HG03066 (cell line): Measurements from ENCODE around the gene C10orf71.

Experiments
- ATAC-seq: cut with Tn5 transposase; IDR thresholded peaks from one replicate; pipeline ENCODE4 v1.9.1; 2021; ENCODE audit warnings: low read depth; ENCODE audit not compliant: unreplicated experiment

The C10orf71 gene

DNA sequence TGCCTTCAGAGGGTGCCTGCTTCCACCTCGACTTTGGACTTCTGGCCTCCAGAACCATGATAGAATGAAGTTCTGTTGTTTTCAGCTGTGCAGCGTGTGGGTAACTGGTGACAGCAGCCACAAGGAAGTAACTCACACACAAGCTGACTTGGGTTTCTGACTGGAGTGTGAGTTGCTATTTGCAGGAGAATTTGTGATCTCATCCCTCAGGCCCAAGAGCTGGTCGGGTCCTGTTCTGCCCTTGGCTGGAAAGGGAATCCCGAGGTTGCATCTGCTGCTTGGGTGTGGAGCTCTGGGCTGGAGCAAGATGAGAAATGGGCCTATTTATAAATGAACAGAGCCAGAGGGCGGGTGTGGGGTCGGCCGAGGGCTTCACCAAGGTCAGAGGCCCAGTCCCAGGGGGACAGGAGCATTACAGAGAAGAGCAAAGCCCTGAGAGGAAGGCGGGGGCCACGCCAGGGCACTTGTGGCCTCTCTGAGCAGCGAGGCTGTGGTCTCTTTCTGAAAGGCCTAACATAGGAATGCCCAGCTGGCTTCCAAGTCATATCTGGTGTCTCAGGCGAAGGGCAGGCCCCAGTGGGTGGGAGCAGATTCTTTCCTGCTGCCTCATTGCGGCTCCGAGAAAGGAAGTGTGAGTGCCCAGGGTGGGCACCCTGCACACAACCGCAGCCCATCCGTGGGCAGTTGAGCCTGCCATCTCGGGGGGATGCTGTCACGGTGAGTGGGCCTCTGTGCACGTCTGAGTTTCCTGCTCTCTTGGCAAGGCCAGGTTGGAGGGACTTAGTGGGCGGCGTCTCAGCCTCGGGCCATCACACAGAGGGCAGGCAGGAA, 26.5 kb upstream of the C10orf71 start:
- no peak for ATAC-seq

DNA sequence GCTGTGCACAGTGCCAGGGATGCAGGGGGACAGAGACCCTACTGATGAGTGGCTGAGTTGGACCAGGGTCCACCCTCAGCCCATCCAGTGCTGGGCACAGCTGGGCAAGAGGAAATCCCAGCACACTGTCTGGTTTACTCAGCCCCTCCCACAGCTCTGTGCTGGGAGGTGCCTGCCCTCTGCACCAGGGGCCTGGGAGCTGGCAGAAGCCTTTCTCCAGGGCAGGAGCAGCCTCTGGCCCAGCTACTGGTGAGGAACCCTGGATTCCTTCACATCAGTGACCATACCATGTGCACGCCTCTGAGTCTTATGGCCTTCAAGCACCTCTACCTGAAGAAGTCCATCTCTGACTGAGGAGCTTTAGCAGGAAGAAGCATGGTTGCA, 25.9 kb upstream of the C10orf71 start:
- no peak for ATAC-seq

DNA sequence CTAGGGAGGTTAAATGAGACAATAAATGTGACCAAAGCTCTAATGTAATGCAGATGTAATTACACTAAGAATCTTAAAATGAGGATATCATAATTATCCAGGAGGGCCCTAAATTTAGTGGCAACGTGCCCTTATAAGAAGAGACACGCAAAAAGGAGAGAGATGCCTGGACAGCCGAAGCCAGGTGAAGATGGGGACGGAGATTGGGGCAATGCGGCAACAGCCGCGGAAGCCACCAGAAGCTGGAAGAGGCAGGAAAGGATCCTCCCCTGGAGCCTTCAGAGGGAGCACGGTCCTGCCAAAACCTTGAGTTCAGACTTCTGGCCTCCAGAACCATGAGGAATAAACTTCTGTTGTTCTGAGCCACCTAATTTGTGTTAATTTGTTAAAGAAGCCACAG, 25.3 kb upstream of the C10orf71 start:
- no peak for ATAC-seq

DNA sequence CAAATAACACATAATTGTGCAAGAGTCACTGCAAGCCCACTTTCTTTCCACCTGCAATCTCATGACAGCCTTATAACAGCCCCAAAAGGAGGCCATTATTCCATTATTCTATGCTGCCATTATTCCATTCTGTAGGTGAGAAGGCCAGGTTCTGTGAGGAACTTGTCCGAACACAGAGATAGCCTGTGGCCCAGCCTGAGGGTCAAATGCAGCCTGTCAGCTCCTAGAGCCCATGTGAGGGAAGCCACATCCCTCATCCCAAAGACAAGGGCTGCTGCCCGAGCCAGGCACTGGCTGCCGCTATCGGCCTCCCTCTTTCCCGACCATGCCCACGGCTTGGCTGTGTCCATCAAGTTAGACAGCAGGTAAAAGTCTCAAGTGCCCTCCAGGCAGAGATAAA, 24.1 kb upstream of the C10orf71 start:
- no peak for ATAC-seq

DNA sequence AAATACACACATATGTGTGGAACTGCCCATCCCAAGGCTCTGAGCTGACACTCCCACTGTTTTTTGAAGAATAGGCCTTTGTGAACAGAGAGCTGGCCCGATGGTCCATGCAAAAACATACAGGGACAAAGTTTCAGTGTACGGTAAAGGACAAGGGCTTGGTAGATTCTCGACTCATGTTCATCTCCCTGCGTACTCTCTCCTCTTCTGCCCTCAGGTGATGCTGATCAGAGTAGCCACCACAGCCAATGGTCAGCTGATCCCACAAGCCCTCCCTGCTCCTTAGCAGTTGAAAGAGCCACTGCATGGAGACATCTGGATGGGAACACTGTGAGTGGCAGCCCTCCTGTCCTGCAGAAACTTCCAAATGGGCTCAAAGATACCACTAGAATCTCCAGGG, 23.1 kb upstream of the C10orf71 start:
- ATAC-seq: no peak

DNA sequence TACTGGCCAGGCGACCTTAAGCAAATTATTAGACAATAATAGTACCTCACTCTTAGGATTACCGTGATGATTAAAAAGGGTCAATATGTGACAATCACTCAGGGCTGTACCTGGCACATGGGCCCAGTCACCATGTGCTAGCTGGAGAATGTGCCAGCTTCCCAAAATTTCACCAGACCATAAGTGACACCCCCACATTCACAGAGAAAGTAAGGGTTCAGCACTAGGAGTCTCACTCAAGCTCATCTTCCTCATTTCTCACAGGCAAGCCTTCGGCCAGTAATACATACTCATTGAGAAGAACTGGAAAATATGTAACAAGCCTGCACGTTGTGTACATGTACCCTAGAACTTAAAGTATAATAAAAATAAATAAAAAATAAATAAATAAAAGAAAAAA, 22.4 kb upstream of the C10orf71 start:
- ATAC-seq: no peak

DNA sequence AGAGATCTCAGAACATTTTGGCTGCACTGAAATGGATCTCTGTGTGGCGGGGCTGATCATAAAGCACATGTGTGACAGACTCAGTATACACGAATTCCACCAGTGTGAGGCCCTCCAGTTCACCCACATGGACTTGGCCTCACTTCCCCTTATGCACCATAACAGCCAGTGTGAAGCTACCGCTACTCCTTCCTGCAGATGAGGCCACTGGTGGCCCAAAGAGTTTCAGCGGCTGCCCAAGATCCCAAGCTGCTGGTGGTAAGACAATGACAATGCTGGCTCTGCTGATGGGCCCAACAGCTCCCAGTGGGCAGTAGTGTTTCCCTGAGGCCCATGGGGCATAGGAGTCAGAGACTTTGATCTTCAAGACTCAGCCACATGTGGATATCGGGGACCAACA, 21.0 kb upstream of the C10orf71 start:
- ATAC-seq: no peak

DNA sequence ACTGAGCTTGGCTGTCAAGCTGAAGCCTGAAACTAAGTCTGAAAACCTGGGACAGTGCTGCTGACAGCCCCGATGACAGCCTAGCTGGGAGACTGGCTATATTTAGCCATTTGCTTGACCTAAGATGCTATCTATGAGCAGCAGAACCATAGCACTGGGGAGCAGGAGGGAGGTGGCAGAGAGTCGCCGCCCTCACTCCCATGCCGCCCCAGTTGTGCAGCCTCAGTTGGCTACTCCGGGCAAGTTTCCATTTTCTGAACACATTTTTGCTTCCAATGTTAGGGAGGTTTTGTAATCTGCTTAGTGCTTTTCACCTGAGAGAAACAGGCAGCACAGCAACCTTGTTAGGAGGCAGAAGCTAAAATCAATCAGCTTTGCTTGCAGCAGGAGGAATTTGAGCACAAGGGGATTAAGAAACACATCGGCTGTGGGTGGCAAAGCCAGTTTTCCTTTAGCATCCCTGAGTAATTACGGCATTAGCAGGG, 20.4 kb upstream of the C10orf71 start:
- ATAC-seq: no peak

DNA sequence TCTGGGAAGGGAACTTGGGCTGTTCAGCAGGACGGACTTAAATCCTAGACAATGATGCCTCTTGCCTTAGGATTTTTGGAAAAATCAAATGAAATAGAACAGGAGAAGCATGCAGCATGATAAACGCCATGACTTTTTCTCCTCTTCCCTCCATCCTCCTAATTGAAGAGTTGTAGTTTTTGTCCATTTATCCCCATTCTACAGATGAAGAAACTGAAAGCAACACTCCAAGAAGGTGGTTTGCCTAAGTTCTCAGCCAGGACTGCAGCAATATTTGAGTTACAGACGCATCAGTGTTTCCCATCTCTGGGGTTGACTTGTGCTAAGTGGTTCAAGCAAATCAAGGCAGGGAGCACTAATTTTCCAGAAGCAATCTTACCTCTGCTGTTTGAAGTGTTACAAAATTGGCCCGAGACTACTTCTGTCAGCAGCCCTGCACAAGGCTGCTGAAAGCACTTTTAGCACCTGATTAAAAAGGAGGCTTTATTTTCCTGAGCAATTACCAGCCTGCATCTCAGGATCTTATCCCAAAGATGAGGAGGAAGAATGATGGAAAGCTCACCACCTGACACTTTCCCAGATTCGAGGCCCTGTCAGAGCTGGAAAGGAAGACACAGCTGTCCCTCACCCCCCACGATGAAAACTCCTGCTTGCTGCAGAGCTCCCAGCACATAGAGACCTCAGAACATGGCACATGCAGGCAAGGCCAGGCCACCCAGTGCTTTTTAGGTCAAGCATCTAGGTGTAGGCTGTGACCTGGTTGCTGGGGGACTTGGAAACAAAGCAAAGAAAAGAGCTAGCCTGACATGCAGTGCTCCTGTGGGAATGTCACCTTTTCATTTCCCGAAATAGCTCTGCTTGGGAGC, 19.7 kb upstream of the C10orf71 start:
- ATAC-seq: no peak

DNA sequence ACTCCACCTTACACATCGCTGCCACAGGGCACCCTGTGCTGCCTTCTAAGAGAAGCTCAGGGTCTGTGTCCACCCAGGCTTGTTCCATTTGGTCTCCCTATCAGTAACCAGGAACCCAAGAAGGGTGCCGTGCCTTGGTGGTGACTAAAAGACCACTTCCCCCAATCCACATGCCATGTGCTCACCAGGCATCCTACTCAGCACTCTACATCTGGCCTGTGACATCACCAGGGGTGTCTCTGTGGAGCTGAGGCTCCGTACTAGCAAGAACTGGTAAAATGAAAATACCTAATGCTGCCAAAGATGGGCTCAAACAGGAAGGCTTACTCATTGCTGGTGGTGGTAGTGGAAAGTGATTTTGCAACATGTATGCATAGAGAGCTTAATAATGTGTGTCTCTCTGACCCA, 19.0 kb upstream of the C10orf71 start:
- no peak for ATAC-seq

DNA sequence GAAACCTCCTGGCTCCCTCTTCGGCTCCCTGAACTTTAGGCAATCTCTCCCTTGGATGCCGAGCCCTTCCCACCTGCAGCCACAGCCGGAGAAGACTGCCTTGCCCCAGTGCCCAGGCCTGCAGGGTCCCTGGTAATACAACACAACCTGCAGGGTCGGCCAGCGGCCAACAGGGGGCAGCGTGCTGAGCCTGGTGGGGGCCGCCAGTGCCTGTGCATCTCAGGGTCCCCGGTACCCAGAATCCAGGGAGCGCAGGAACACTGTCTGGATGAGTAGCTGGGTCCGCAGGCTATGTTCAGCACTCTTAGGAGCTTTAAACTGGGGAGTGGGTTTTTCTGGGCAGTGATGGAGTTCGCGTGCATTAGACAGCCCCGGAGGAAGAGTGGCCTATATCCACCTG, 17.5 kb upstream of the C10orf71 start:
- no peak for ATAC-seq

DNA sequence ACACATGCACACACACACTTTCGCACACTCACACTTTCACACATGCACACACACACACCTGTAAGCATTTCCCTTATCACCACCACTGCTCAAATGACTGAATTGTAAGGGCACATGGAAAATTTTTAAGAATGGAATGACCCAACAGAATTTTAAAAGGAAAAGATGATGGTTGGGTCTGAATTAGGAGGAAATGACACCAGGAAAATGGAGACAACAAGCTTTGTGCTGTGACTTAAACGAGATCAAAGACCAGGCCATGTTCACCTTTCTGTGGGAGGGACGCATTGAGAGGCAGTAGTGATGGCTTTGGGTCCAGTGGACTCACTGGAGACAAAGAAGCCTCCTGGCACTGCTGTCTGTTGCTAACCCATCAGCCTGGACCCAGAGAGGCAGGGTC, 16.7 kb upstream of the C10orf71 start:
- no peak for ATAC-seq

DNA sequence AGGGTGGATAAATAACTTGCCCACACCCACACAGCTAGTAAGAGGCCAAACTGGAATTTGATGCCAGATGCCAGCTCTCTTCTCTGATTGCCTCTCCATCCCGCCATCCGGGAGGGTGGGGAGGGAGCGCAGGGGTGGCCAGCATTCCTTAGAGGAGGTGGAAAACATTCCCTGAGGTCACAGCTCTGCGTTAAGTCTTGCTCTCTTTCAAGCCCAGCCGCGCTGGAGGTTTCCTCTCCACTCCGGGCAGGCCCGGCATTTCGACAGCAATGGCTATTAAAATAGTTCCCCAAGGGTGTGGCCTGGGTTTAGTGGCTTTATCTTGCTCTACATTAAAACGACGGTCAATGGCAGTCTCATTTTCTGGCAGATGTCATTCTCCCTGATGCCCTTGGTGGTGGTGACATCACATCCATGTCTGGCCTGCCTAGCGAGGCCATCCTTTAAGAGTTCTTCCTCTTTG, 16.1 kb upstream of the C10orf71 start:
- ATAC-seq: no peak

DNA sequence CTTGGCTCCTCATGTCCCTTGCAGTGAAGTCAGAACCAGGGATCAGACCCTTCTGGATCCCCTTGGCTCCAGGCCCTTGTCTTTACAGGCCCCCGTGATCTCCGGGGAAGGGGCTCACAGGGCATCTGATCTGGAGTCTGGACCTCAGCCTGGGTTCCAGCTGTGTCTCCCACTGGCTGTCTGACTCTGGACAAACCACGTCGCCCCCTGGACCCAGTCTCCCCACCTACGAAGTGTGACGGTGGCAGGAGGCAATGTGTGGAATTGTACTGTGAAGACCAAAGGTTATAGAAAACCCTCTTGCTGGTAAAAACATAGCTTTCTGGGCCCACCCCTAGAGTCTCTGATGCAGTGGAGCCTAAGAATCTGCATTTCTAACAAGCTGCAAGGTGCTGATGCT, 15.5 kb upstream of the C10orf71 start:
- no peak for ATAC-seq

DNA sequence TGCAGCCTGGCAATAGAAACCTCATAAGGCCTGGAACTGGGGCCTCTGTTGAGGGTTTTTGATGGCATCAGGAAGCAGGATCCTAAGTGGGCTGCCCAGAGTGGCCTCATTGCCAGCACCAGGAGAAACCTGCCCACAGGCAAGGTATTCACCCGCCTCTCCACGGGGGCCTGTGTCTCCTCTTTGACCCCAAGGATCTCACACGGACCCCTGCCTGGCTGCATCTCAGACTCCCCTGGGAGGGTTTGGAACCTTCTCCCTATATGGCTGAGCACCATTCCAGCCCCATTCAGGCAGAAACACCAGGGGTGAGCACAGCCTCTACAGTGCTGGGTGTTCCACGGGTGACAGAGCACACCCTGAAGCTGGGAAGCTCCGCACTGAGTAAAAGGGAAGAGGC, 14.6 kb upstream of the C10orf71 start:
- ATAC-seq: no peak

DNA sequence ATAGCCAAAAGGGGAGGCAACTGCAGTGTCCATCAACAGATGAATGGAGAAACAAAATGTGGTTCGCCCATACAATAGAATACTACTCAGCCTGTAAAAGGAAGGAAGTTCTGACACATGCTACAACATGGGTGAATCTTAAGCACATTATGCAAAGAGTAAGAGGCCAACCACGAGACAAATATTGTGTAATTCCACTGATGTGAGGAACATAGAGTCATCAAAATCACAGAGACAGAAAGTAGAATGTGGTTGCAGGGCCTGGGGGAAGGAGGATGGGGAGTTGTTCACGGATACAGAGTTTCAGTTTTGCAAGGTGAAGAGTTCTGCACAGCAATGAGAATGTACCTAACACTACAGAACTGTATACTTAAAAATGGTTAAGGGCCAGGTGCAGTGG, 13.7 kb upstream of the C10orf71 start:
- no peak for ATAC-seq

DNA sequence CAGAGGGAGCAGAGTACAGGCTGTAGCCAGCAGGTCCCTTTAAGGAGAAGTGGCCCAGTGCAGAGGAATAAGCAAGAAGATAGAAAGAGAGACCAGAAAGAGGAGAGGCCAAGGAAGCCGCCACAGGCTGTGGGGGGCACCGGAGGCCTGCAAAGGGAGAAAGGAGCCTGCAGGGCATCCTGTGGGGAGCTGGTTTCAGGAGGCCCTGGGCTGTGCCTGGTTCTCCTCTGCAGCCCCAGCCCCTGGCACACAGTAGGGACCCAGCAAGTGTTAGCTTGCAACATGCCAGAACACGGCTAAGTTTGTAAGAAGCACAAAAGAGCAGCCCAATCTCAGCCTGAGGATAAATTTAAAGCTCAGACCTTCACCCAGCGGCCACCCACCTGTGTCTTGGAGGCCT, 12.3 kb upstream of the C10orf71 start:
- ATAC-seq: no peak

DNA sequence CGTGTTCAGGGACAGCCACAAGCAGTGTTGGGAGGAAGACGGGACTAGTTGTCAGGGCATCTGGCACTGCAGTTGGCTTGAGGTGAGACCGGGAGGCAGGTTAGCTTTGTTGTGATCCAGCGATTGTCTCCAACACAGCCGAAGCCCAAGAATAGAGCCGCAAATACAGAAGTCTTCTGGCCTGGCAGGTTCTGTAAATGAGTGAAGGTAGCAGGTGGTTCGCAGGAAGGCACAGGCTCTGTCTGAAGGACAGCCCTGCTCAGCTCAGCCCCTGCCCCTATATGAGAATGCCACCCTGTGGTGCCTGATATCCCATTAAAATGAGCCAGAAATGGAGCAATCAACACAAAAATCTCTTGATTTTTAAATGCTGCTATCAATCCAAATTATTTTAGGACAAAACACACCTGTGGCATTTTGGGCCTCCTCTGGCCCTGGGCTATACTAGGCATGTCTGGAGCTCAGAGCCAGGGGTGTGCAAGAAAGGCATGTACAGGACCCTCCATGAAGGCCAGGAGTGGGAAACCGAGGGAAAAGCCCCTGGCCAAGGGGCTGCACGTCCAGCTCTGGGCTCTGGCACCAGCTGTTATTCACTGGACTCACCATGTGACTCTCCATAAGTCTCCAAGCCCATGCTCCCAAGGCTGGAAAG, 11.2 kb upstream of the C10orf71 start:
- no peak for ATAC-seq

DNA sequence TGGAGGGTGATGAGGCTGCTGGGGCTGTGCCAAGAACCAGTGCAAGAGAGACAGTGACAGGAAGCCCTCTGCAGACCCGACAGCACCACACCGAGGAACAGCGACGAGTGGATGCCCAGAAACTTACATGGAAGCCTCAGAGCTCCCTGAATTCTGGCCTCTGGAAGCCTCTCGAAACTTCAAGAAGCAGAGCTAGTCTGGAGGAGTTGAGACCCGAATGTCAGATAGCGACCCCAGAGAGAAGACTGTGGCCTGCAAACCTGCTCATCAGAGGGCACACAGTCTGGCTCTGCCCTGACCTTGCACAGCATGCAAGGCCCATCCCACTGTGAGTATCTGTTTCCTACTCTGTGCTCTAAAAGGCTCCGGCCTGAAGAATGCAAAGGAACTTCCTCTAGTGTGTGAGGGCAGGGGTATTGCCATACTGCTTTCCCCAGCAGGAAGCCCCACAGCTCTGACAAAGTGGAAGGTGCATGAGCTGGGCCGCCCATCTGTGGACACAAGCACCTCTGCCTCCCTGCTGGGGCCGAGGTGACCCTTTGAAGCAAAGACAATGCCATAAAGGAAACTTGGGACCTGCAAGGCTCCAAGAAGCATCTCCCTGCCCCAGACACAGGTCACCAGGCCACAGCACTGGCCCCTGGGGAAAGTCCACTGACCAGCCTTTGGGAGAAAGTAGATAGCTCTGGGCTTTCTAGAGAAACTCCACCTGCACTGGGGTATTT, 10.5 kb upstream of the C10orf71 start:
- no peak for ATAC-seq

DNA sequence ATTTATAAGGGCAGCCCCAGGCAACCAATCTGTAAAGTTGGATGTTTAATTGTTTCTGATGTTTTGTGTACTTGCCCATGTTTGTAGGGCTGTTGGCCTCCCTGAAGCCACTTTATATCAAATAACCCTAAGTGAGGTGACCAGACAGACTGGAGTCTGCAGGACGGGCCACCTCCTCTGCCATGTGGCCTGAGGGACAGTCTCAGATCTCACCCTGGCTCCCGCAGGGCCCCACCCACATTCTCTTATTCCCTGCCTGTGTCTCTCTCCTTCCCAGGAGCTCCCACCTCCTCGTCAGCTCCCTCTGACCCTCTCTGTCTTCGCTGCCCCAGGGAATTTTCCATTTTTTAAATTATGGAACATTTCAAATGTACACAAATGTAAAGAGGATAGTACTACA, 9.5 kb upstream of the C10orf71 start:
- no peak for ATAC-seq

DNA sequence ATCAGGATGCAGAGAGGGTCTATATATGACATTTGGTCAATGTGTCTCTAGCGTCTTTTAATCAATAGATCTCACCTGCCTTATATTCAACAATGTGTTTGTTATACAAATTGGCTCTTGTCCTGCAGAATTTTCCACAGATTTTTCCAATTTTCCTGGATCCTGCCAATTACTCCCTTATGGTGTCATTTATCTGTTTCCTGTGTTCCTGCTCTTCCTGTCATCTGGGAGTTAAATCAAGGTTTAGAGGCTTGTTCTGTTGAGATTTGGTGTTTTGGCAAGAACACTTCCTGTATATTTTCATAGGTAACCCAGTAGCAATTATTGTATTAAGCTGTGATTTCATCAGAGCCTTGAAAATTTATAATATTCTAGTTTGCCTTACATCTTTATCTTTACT, 8.8 kb upstream of the C10orf71 start:
- no peak for ATAC-seq
